Ammon's horn (tissue), 1 donor: ENCODE measurements around the gene VSTM2B.
"Not testable (repeated sequence)": the region's sequence is repeated elsewhere in the genome, so short reads cannot be mapped to it uniquely, and the experiment has no call there.

Source experiments
- DNase-seq: peaks from one replicate; pipeline ENCODE4 v3.0.0-alpha.2; 2016; ENCODE audit warnings: low spot score

The VSTM2B gene

GRCh38 chr19:29546583-29547190 lies 20.9 kb downstream of the VSTM2B start:
- no peak for DNase-seq

- no peak for DNase-seq
Observed at GRCh38 chr19:29547361-29547960, 21.7 kb downstream of the VSTM2B start.

GRCh38 chr19:29547981-29548380 lies 22.2 kb downstream of the VSTM2B start:
- DNase-seq, result no peak

GRCh38 chr19:29548483-29549085 lies 22.8 kb downstream of the VSTM2B start:
- DNase-seq, result no peak

GRCh38 chr19:29549105-29550070 lies 23.6 kb downstream of the VSTM2B start:
- DNase-seq, result no peak

GRCh38 chr19:29550896-29551295 lies 25.1 kb downstream of the VSTM2B start:
- no peak for DNase-seq

- DNase-seq, result no peak
Observed at GRCh38 chr19:29551774-29552173, 26.0 kb downstream of the VSTM2B start.

GRCh38 chr19:29552454-29553280 lies 26.9 kb downstream of the VSTM2B start:
- DNase-seq, result no peak

- no peak for DNase-seq
Observed at GRCh38 chr19:29554149-29554548, 28.4 kb downstream of the VSTM2B start.

GRCh38 chr19:29559110-29559509 lies 33.3 kb downstream of the VSTM2B start:
- DNase-seq, result not testable (repeated sequence)

GRCh38 chr19:29559743-29560142 lies 33.9 kb downstream of the VSTM2B start:
- DNase-seq, result no peak

- no peak for DNase-seq
Observed at GRCh38 chr19:29560313-29561075, 34.7 kb downstream of the VSTM2B start.

- no peak for DNase-seq
Observed at GRCh38 chr19:29561601-29562000, 35.8 kb downstream of the VSTM2B start.

GRCh38 chr19:29562299-29563297 lies 36.8 kb downstream of the VSTM2B start:
- DNase-seq, result no peak

GRCh38 chr19:29563486-29564101 lies 37.8 kb downstream of the VSTM2B start:
- no peak for DNase-seq

- DNase-seq, result no peak
Observed at GRCh38 chr19:29564574-29565005, 38.8 kb downstream of the VSTM2B start.

GRCh38 chr19:29565171-29565570 lies 39.4 kb downstream of the VSTM2B start:
- DNase-seq, result no peak

GRCh38 chr19:29566496-29567054 lies 40.8 kb downstream of the VSTM2B start:
- no peak for DNase-seq
